ENCODE measurements around the gene ACVR2A. TPM values are rescaled to one million over a fixed set of nuclear protein-coding genes. Genes with fewer than 3 reads are reported as not detected.
A peak's percentile ranks its signal among the peaks of the same experiment; 100 is the strongest.

Gene ACVR2A
- polyA plus RNA-seq, 1 of the 3 experiments (the other 2 are of a cell fraction) = 1.6 TPM

GRCh38 chr2:147916067-147916466 lies 71.2 kb downstream of the ACVR2A start:
- TF ChIP-seq TAF1 (IDR thresholded peaks at IDR 0.05; ENCODE audit: borderline replicate concordance, low read depth, low read length) (no peak), GATA2 (CRISPR knock-in tag; IDR thresholded peaks at IDR 0.05) (peak; percentile 20; the same call in 1 of the 2 replicates), MXI1 (IDR thresholded peaks at IDR 0.05; ENCODE audit: low read depth, low read length) (no peak), EZH2phosphoT487 (IDR thresholded peaks at IDR 0.05; ENCODE audit: borderline replicate concordance, low read depth) (no peak)
- Histone ChIP-seq H3K9me2 (no peaks in the 10 kb centered on the region), H2AFZ (ENCODE audit: low read depth) (no peak overlapping the region), H3F3A (replicated peaks; ENCODE audit: insufficient read depth) (peaks cover 5% of the 10 kb centered on the region), H3K4me3 (ENCODE audit: low read depth in 2 of 2, low read length in 1 of 2) (no peak overlapping the region), H3K79me2 (ENCODE audit: insufficient read depth) (no peaks in the 10 kb centered on the region), H3K27me3 (ENCODE audit: insufficient read depth) (no peaks in the 10 kb centered on the region), H4K20me1 (ENCODE audit: insufficient read depth) (no peaks in the 10 kb centered on the region), H3K4me2 (no peak overlapping the region), H3K36me3 (replicated peaks in 1 of 2; ENCODE audit: control insufficient read depth in 1 of 2, insufficient read depth in 2 of 2, low read length in 1 of 2) (peaks cover 13 to 22% of the 10 kb centered on the region in 2 experiments), H3K9me3 (no peaks in the 10 kb centered on the region), H3K27ac (ENCODE audit: low read depth in 2 of 2, low read length in 1 of 2) (peak overlapping the region in 1 of 2 experiments; percentile 22; a peak in 1 of 4 replicates), H3K9ac (no peak overlapping the region), H3K4me1 (ENCODE audit: control insufficient read depth in 1 of 2, insufficient read depth in 2 of 2, low read depth in 1 of 2, low read length in 1 of 2) (peaks cover 16 to 20% of the 10 kb centered on the region in 2 experiments; a peak in 3 of 4 replicates)
- WGBS (ENCODE audit: low lambda C conversion rate) = 88% methylated on average over 2 of the region's 2 CpGs
- ChIA-PET CTCF (interaction anchor here (1.0 to 1.4 kb wide), 4 partner anchors 21 to 1183 kb away, joined by 3 to 4 read pairs (median 4); no protein-coding TSS in a partner anchor), POLR2A (interaction anchor here (0.6 kb wide), 1 partner anchor 73 kb away, joined by 3 read pairs; no protein-coding TSS in a partner anchor)
- no peak for DNase-seq

DNA sequence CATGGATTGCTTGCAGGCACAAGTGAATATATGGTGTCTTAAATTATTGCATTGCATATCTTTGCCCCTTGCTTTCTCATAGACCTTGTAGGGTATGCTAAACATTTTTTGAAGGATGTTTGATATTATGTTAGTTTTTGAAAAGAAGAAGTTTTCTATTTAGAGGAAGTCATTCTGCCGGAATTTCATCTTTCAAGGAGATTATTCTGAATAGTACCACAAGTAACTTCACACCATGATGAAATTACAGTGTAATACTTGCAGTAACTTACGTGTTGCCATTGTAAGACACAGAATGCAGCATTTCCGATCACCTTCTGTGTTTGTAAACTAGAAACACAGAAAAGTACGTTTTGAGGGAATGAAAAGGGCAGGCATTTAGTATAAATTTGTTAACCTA lies 71.9 kb downstream of the ACVR2A start:
- Histone ChIP-seq H3K27ac (ENCODE audit: low read depth in 2 of 2, low read length in 1 of 2) (no peak overlapping the region), H3K4me1 (ENCODE audit: control insufficient read depth in 1 of 2, insufficient read depth in 2 of 2, low read depth in 1 of 2, low read length in 1 of 2) (peaks cover 16 to 20% of the 10 kb centered on the region in 2 experiments; a peak in 3 of 4 replicates), H3K9ac (no peak overlapping the region), H4K20me1 (ENCODE audit: insufficient read depth) (no peaks in the 10 kb centered on the region), H3K4me2 (no peak overlapping the region), H3K27me3 (ENCODE audit: insufficient read depth) (no peaks in the 10 kb centered on the region), H3K9me3 (no peaks in the 10 kb centered on the region), H3K9me2 (no peaks in the 10 kb centered on the region), H3K79me2 (ENCODE audit: insufficient read depth) (no peaks in the 10 kb centered on the region), H2AFZ (ENCODE audit: low read depth) (no peak overlapping the region), H3K36me3 (replicated peaks in 1 of 2; ENCODE audit: control insufficient read depth in 1 of 2, insufficient read depth in 2 of 2, low read length in 1 of 2) (peaks cover 10 to 25% of the 10 kb centered on the region in 2 experiments), H3F3A (replicated peaks; ENCODE audit: insufficient read depth) (no peaks in the 10 kb centered on the region), H3K4me3 (ENCODE audit: low read depth in 2 of 2, low read length in 1 of 2) (no peak overlapping the region)
- ChIA-PET CTCF (interaction anchor here (0.7 to 1.3 kb wide), 3 partner anchors 14 to 1183 kb away, joined by 3 to 4 read pairs (median 3); no protein-coding TSS in a partner anchor), POLR2A (no interaction called here)
- 89% methylated on average over 4 of the region's 4 CpGs for WGBS (ENCODE audit: low lambda C conversion rate)
- DNase-seq = no peak
- no peak for TF ChIP-seq FOXJ3 (CRISPR knock-in tag; IDR thresholded peaks at IDR 0.05)
- no peak for TF ChIP-seq GATA2 (CRISPR knock-in tag; IDR thresholded peaks at IDR 0.05)
- no peak for TF ChIP-seq USF1 (IDR thresholded peaks at IDR 0.05; ENCODE audit: borderline replicate concordance, low read depth)
- TF ChIP-seq TEAD4 (IDR thresholded peaks at IDR 0.05; ENCODE audit: borderline replicate concordance, insufficient read depth) = no peak
- TF ChIP-seq RFX5 (IDR thresholded peaks at IDR 0.05; ENCODE audit: low read length) = no peak
- no peak for TF ChIP-seq FOXM1 (IDR thresholded peaks at IDR 0.05; ENCODE audit: low read depth)
- no peak for TF ChIP-seq SIN3A (IDR thresholded peaks at IDR 0.05; ENCODE audit: borderline replicate concordance, low read depth, low read length)
- TF ChIP-seq POLR2AphosphoS5 (IDR thresholded peaks at IDR 0.05; ENCODE audit: low read depth, low read length) = no peak
- no peak for TF ChIP-seq RXRA (IDR thresholded peaks at IDR 0.05; ENCODE audit: borderline replicate concordance, low read depth)
- TF ChIP-seq, protein P1, sequence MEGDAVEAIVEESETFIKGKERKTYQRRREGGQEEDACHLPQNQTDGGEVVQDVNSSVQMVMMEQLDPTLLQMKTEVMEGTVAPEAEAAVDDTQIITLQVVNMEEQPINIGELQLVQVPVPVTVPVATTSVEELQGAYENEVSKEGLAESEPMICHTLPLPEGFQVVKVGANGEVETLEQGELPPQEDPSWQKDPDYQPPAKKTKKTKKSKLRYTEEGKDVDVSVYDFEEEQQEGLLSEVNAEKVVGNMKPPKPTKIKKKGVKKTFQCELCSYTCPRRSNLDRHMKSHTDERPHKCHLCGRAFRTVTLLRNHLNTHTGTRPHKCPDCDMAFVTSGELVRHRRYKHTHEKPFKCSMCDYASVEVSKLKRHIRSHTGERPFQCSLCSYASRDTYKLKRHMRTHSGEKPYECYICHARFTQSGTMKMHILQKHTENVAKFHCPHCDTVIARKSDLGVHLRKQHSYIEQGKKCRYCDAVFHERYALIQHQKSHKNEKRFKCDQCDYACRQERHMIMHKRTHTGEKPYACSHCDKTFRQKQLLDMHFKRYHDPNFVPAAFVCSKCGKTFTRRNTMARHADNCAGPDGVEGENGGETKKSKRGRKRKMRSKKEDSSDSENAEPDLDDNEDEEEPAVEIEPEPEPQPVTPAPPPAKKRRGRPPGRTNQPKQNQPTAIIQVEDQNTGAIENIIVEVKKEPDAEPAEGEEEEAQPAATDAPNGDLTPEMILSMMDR (IDR thresholded peaks at IDR 0.05) = no peak
- TF ChIP-seq RAD21 (IDR thresholded peaks at IDR 0.05; ENCODE audit: low read length) = no peak
- TF ChIP-seq, protein P2, sequence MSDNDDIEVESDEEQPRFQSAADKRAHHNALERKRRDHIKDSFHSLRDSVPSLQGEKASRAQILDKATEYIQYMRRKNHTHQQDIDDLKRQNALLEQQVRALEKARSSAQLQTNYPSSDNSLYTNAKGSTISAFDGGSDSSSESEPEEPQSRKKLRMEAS (IDR thresholded peaks at IDR 0.05; ENCODE audit: low read depth) = no peak
- TF ChIP-seq, protein P3, sequence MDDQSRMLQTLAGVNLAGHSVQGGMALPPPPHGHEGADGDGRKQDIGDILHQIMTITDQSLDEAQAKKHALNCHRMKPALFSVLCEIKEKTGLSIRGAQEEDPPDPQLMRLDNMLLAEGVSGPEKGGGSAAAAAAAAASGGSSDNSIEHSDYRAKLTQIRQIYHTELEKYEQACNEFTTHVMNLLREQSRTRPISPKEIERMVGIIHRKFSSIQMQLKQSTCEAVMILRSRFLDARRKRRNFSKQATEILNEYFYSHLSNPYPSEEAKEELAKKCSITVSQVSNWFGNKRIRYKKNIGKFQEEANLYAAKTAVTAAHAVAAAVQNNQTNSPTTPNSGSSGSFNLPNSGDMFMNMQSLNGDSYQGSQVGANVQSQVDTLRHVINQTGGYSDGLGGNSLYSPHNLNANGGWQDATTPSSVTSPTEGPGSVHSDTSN (IDR thresholded peaks at IDR 0.05) = no peak
- no peak for TF ChIP-seq GABPA (IDR thresholded peaks at IDR 0.05; ENCODE audit: low read depth)
- TF ChIP-seq FOSL2 (IDR thresholded peaks at IDR 0.05; ENCODE audit: borderline replicate concordance, low read depth) = no peak
- no peak for TF ChIP-seq TCF12 (IDR thresholded peaks at IDR 0.05)
- no peak for TF ChIP-seq IRF3 (IDR thresholded peaks at IDR 0.05; ENCODE audit: low read depth, low read length)
- TF ChIP-seq SMC3 (IDR thresholded peaks at IDR 0.05; ENCODE audit: low read depth, low read length) = no peak
- no peak for TF ChIP-seq CHD2 (IDR thresholded peaks at IDR 0.05; ENCODE audit: low read length, partially characterized antibody)

Measured in SK-N-SH (cell line).